Right renal cortex interstitium (tissue), 3 donors: ENCODE results near the gene REPS1. TPM values are rescaled to one million over a fixed set of nuclear protein-coding genes. Genes with fewer than 3 reads are reported as not detected.

ENCODE experiments used
- DNase-seq, 3 donors: peaks; one replicate each; pipeline ENCODE4 v3.0.0-alpha.2; 2013; ENCODE audit warnings: low read depth in 3 of 3, low spot score in 2 of 3
- polyA plus RNA-seq, 3 donors: library from polyadenylated mRNA; unstranded; fragments of 120-200 nt; gene quantifications; one replicate each; pipeline ENCODE4 v1.2.1, GENCODE V29; 2013; ENCODE audit not compliant: insufficient read length in 3 of 3

The REPS1 gene
- polyA plus RNA-seq, 3 donors = 70.3 to 79.4 (median 75.6) TPM

GRCh38 chr6:138972226-138972665 is 15.8 kb downstream of the REPS1 start:
- DNase-seq = no peak

DNA sequence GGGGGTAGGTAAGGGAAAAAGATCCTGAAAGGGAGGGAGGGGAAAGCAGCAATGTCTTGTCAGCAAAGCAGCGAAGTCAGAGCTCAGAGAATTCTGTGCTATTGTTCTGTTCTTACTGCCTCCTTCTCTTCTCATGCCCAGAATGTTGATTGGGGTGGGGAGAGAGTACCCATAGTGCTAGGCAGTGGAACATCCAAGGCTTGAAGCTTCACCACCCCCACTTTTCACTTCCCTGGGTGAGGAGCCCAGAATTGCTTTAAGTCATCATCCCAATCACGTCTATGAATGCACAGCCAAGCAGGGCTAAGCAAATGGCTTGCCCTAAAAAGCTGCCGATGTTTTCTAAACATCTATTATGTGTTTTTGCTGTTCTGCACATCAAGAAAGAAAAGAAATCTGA is 16.5 kb downstream of the REPS1 start:
- no peak for DNase-seq

DNA sequence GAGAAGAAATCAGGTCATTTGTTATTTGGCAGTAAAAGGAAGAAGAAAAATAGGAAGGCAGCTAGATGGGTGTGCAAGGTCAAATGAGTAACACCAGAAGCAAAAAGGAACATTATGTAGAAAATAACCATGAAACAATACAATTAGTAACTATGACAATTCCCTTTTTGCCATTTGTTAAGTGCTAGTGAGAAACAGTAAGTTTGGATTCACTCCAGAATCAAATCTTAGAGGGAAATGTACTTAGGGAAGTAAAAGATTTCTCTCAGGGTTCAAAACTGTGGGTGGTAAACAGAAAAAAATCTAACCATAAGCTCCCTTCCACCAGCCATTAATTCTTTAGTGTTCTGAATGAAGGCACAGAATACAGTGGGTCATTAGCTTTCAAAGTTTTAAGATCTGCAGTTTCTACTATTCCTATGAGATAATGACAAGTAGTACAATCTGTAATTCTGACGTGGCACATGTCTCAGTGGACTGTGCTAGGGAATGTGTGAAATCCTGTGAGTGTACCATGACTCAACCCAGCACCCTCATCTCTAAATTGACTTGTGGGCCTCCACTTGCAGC is 17.1 kb downstream of the REPS1 start:
- DNase-seq = no peak

DNA sequence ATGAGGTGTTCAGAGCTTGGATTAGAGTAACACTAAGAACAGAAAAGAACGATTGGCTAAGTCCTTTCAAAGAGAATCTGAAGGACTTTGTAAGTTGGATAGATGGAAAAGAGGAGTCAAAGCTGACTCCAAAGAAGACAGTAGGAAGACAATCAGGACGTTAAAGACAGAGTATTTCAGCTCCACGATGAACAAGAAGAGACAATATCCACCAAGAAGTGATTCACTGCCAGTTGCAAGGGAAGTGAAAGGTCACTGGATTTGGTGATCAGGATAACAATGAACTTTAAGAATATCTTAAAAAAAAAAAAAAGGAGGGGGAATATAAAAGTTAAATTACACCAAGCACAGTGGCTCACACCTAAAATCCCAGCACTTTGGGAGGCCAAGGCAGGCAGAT is 17.9 kb downstream of the REPS1 start:
- DNase-seq = no peak

DNA sequence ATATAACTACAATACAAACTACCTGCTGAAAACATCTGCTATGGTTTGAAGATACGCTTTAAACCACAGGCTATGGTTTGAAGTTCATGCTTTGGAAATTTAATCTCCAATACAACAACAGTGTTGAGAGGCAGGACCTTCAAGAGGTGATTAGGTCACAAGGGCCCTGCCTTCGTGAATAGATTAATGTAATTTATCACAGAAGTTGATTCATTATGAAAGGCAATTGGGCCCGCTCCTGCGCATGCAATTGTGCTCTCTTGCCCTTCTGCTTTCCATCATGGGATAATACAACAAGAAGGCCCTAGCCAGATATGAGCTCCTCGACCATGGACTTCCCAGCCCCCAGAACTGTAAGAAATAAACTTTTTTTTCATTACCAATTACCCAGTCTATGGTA is 21.2 kb downstream of the REPS1 start:
- no peak for DNase-seq

- no peak for DNase-seq
Measured at GRCh38 chr6:138965971-138966370, 22.1 kb downstream of the REPS1 start.

DNA sequence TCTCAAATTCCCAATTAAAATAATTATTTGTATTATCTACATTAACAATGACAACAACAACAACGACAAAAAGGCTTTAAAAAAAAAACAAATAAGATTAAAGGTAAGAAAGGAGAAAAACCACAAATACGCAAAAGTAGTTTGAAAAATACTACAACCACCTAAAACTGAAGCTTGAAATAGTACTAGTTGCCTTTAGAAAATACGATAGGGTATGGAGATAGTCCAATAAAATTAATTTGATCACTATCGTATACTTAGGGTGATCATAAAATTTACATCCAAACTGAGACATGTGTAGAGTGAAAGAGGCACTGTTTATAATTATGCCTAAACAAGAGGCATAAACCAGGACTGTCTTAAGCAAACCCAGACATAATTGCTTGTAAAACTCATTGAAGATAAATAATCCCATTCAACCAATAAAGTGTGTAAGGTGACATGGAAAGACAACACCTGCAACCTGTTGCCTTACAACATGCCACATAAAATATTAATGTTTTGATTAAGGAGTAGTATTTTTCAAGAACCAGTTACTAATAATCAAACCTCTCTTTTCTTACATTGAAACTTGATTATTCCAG is 22.7 kb downstream of the REPS1 start:
- no peak for DNase-seq

- DNase-seq = no peak
Measured at GRCh38 chr6:138964012-138964411, 24.0 kb downstream of the REPS1 start.

DNA sequence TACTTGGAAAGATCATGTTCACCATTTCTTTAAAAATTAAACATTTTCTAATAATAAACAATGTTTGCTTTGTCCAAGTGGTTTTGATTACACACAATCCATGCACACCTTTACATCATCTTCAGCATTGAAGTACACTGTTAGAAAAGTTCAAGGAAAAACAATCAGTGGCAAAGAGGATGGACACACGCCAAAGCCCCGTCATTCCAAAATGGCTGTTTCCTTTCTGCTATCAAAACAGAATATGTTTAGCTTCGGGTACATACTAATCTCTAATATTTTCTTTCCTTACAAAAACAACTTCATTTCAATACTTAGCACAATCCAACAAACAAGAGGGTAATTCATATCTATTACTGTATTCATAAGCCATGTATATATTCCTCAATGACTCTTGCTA is 24.5 kb downstream of the REPS1 start:
- DNase-seq = no peak

GRCh38 chr6:138963119-138963518 is 24.9 kb downstream of the REPS1 start:
- DNase-seq = no peak

DNA sequence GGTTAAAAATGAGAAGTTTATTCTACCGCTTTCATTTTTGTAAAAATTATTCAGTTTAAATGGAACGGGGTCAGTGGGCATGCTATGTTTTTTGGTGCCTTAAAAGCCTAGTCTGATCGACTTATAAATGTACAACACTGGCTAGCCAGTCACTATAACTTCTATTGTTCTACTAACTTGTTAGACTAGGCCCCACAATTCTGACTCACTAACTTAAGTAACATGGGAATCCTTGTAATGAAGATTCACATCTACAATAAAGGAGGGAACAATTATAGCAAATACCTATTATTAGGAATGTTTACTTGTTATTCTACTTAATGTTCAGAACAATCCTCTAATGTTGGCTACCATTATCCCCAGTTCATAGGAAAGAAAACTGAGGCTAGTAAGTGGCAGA is 28.5 kb downstream of the REPS1 start:
- no peak for DNase-seq

DNA sequence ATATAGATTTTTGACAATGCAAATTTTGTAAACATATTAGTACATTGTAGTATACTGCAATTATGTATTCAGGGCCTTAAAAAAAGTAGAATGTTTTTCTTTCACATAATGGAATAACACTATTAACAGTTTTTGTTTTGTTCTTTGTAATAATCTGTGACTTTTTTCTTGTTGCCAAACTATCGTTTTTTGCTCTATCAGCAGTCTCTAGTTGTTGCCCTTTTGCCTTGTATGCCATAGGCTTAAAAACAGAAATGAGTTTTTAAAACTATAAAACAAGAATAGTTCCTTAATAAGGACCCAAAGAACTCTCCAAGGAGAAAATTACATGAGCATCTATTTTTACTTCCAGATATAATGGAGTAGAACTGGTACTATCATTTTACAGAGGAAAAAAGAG is 29.5 kb downstream of the REPS1 start:
- no peak for DNase-seq

GRCh38 chr6:138957903-138958302 is 30.1 kb downstream of the REPS1 start:
- DNase-seq = no peak

GRCh38 chr6:138957484-138957883 is 30.6 kb downstream of the REPS1 start:
- no peak for DNase-seq

GRCh38 chr6:138956244-138956924 is 31.7 kb downstream of the REPS1 start:
- DNase-seq = no peak

GRCh38 chr6:138955262-138955661 is 32.8 kb downstream of the REPS1 start:
- no peak for DNase-seq

DNA sequence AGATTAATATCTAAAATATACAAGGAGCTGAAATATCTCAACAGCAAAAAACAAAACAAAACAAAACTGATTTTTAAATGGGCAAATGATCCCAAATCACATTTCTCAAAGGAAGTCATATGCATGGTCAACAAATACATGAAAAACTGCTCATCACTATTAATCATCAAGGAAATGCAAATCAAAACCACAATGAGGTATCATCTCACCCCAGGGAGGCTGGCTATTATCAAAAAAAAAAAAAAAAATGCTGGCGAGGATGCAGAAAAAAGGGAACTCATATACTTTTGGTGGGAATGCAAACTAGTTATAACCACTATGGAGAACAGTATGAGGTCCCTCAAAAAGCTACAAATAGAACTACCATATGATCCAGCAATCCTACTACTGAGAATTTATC is 34.6 kb downstream of the REPS1 start:
- no peak for DNase-seq

DNA sequence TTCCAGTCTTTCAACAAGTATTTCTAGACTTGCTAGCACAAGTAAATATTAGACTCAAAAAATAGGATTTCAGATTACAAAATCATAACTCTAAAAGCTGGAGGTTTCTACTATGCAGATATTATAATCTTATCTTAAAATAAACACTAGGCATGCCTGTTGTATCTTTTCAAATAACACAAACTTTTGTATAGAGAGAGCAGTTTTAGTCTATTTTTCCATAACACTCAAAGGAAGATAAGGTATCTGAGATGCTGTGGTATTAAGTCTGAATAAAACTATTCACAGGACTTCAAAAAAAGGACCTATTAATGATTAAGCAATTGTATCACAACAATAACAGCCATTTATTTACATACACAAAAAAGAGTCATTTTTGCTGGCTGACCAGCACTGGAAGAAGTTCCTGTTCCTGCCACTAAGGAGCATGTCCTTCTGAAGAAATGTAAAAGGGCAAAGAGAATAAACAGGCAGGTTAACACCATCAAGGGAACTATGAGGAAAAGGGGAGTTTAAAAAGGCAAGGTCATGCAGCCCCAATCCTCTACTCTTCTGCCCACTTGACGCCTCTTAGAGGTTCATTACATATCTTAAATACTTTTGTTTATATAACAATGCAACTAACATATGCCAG is 39.4 kb downstream of the REPS1 start:
- DNase-seq = no peak

- no peak for DNase-seq
Measured at GRCh38 chr6:138948004-138948403, 40.0 kb downstream of the REPS1 start.

GRCh38 chr6:138945354-138945753 is 42.7 kb downstream of the REPS1 start:
- no peak for DNase-seq

DNA sequence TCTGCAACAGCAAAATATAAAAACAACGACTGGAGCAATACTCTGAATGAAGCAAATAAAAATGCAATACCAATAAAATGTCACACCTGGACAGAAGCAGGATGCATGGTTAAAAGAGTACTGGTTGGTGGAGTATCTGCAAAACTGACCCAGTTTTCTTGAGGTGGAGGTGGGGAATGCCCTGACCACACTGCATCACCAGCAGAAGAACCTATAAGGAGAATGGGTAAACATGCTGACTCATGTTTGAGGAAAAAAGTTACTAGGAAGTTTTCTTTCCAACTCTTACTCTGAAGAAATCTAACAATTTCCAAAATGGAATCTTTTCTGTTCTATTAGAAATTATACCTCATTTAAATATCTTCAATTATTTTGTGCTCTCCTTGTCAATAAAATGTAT is 43.6 kb downstream of the REPS1 start:
- DNase-seq = no peak

DNA sequence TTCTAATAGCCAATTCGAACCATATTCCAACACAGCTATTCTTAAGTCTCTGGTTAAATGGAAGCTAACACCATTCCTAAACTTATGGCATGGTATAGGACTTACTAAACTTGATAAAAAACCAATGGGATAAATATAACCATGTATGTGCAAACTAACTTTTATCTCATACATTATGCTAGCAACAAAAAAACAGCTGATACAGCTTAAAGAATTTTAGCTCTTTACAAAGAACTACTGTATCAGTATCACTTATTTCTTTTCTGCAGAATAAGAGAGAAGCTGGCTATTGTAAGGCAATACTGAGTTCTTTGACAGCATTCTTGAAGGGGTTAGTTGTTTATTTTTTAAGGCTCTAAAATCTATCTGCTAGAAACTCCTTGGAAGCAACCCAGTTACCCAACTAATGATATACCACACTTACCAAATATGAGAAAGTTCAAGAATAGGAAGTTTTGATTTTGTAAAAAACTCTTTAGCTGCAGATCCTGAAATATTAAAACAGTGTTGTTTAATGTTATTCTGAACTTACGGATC is 44.9 kb downstream of the REPS1 start:
- no peak for DNase-seq
